ACC112 (cell line): ENCODE measurements around the gene NECAB2.
"Not testable (repeated sequence)": the region's sequence is repeated elsewhere in the genome, so short reads cannot be mapped to it uniquely, and the experiment has no call there.

Source experiments
- H2AFZ ChIP-seq: fragments of 200-600 bp; sonication (generic); one replicate; pipeline ENCODE4 v1.6.0; 2017; ENCODE audit warnings: antibody characterized with exemption, low read length; ENCODE audit not compliant: unreplicated experiment
- H3K27ac ChIP-seq: fragments of 200-600 bp; sonication (generic); 2 replicates; pipeline ENCODE4 v1.5.1; 2014; ENCODE audit warnings: low read depth, mild to moderate bottlenecking, antibody characterized with exemption, low read length, moderate library complexity
- H3K27me3 ChIP-seq: fragments of 200-600 bp; sonication (generic); 2 replicates; pipeline ENCODE4 v1.6.1; 2014; ENCODE audit warnings: mild to moderate bottlenecking, antibody characterized with exemption, low read length, moderate library complexity, mixed read lengths; ENCODE audit not compliant: insufficient read depth
- H3K36me3 ChIP-seq: fragments of 200-600 bp; sonication (generic); 2 replicates; pipeline ENCODE4 v1.6.1; 2016; ENCODE audit warnings: mild to moderate bottlenecking, antibody characterized with exemption, low read length, moderate library complexity, mixed read lengths; ENCODE audit not compliant: insufficient read depth
- H3K4me1 ChIP-seq: fragments of 200-600 bp; sonication (generic); one replicate; pipeline ENCODE4 v1.6.1; 2016; ENCODE audit warnings: low read length, mixed read lengths; ENCODE audit not compliant: insufficient read depth, unreplicated experiment, control insufficient read depth
- H3K4me3 ChIP-seq: fragments of 200-600 bp; sonication (generic); 2 replicates; pipeline ENCODE4 v1.5.1; 2014; ENCODE audit warnings: mild to moderate bottlenecking, low read depth, low read length
- H3K79me2 ChIP-seq: fragments of 200-600 bp; sonication (generic); one replicate; pipeline ENCODE4 v1.6.0; 2016; ENCODE audit warnings: low read length; ENCODE audit not compliant: control insufficient read depth, unreplicated experiment, insufficient read depth

NECAB2 gene

DNA sequence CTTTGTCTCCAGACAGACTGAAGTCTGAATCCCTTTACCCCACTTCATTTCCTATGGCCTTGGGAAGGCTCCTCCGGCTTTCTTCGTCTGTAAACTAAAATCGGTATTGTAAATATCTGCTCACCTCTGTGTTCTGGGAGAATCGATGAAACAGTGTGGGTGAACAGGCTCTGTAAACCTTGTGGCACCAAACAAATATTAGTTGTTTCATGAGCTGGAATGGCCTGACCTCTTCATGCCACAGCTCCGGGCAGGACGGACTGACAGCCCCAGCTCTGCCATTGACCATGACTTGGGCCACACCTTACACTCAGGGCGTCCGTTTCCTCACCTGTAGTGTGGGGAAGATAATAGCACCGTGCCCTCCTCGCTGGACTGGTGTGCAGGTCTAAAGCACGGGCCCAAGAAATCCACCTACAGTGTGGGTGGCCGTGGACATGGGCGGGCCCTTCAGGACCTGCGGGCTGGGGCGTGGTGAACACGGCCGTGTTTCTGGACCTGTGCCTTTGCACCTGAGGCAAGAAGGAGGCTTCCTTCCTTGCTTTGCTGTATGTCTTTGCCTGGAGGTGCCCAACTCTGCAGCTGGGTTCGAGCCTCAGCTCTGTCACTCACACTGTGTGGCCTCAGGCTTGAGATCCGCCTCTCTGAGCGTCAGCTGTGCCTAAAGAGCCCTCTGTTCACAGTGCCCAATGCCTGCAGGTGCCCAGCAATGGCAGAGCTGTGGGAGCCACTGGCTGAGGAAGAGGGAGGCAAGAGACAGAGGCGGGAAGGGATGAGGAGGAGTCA lies 21.1 kb upstream of the NECAB2 start:
- Histone ChIP-seq H3K27ac (no peak overlapping the region), H2AFZ (no peak overlapping the region), H3K27me3 (no peaks in the 10 kb centered on the region), H3K4me1 (no peaks in the 10 kb centered on the region), H3K36me3 (no peaks in the 10 kb centered on the region), H3K79me2 (no peaks in the 10 kb centered on the region), H3K4me3 (no peak overlapping the region)

DNA sequence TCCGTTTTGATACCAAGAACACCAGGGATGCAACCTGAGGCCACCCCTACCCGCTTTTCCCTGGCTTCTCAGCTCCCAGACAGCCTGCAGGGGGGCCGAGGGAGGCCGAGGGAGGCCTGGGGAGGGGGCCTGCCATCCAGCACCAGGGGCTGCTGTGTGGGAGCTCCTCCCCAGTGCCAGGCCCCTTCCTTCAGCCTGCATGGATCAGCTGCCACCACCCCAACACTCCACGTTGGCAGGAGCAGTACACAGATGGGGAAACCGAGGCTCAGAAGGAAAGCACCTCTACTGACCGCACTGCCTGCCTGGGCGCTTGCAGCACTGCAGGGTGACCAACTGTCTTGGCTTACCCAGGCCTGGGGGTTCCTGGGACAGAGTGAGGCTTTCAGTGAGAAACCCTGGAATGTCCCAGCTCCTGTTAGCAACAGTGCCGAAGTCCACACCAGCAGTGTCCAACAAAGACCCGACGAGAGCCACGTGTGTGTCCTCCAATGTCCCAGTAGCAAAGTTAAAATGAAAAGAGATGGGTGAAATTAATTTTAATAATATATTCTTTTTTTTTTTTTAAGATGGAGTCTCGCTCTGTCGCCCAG lies 20.3 kb upstream of the NECAB2 start:
- H3K27ac ChIP-seq, result no peak overlapping the region
- H3K4me3 ChIP-seq, result no peak overlapping the region
- H3K79me2 ChIP-seq, result no peaks in the 10 kb centered on the region
- no peak overlapping the region for H2AFZ ChIP-seq
- peaks cover 4% of the 10 kb centered on the region for H3K4me1 ChIP-seq
- no peaks in the 10 kb centered on the region for H3K27me3 ChIP-seq
- H3K36me3 ChIP-seq, result no peaks in the 10 kb centered on the region

DNA sequence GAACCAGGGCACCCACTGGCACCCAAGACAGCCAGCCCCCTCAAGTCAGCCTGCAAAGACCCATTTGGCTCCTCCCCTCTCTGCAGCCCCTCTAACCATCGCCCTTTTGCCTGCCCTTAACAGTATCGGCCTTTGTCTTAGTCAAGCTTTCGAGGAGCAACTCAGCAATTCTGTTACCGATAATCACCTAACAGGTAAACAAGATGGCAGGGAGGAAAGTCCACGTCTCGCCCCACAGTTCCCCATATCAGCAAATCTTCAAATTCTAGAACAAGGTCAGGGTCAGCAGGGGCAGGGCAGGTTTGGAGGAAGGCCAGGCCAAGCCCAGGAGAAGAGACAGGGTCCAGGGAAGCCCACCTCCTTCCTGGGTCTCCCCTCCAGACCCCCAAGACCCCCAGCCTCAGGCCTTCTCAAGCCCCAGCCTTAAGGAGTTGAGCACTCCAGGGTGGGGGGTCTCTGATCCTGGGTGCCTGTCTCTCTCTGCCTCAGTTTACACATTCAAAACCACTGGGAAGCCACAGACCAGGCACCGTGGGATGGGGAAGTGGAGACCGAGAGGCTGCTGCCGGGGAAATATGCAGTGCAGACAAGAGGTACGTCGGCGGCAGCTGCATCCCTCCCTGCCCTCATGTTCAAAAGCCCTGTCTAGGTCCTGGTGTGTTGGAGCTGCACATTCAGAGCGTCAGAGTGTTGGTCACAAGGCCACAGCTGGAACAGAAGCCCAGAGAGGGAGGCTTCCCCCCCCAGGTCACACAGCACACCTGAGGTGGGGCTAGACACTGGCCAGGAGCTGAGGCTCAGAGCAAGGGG lies 18.9 kb upstream of the NECAB2 start:
- peaks cover 10% of the 10 kb centered on the region for H3K4me1 ChIP-seq
- H3K4me3 ChIP-seq, result no peak overlapping the region
- no peak overlapping the region for H3K27ac ChIP-seq

DNA sequence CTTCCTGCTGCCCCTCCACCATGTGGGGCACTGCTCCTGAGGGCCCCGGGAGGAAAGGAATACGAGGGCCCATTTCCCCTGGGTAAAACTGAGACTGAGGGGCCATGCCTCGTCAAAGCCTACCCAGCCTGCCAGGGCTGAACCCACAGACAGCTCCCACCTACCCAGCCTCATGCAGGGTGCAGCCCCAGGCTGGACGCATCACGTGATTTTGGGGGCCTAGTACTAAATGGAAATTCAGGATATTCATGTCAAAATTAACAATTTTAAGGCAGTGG lies 18.4 kb upstream of the NECAB2 start:
- H3K36me3 ChIP-seq, result no peaks in the 10 kb centered on the region
- H2AFZ ChIP-seq, result no peak overlapping the region
- H3K4me3 ChIP-seq, result no peak overlapping the region
- H3K79me2 ChIP-seq, result peaks cover under 1% of the 10 kb centered on the region
- no peak overlapping the region for H3K27ac ChIP-seq
- H3K4me1 ChIP-seq, result peaks cover 15% of the 10 kb centered on the region
- no peaks in the 10 kb centered on the region for H3K27me3 ChIP-seq

More for the DNA sequence above, 18.9 kb upstream of the NECAB2 start:
- no peaks in the 10 kb centered on the region for H3K36me3 ChIP-seq
- H3K27me3 ChIP-seq, result no peaks in the 10 kb centered on the region
- H3K79me2 ChIP-seq, result no peaks in the 10 kb centered on the region
- no peak overlapping the region for H2AFZ ChIP-seq

DNA sequence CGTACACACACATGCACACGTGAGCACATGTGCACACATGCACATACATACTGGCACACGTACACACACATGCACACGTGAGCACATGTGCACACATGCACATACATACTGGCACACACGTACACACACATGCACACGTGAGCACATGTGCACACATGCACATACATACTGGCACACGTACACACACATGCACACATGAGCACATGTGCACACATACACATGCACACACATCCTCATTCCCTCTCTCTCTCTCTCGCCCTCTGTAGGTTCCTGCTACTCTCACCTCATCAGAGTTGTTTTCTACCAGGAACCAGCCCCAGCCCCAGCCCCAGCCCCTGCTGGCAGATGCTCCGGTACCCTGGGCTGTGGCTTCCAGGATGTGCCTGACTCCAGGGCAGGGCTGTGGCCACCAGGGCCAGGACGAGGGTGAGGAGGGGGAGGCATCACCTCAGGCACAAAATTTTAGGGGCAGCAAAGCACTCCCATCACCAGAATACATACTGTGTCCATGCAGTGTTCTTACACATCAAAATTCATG lies 17.1 kb upstream of the NECAB2 start:
- H2AFZ ChIP-seq, H3K27me3 ChIP-seq, H3K79me2 ChIP-seq, H3K27ac ChIP-seq, H3K36me3 ChIP-seq, H3K4me3 ChIP-seq: not testable (repeated sequence)
- peaks cover 23% of the 10 kb centered on the region for H3K4me1 ChIP-seq

DNA sequence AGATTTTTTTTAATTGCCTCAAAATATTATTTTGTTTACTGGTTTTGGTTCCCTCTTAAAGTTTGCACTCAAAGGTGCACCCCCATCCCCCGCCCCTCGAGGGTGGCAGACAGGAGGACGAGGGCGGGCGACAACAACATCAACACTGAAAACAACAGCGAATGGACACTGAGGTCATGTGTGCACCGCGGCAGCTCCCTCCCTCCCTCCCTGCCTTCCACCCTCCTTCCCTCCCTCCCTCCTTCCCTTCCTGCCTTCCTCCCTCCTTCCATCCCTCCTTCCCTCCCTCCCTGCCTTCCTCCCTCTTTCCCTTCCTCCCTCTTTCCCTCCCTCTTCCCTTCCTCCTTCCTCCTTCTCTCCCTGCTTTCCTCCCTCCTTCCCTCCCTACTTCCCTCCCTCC lies 16.5 kb upstream of the NECAB2 start:
- H3K27ac ChIP-seq, result no peak overlapping the region

DNA sequence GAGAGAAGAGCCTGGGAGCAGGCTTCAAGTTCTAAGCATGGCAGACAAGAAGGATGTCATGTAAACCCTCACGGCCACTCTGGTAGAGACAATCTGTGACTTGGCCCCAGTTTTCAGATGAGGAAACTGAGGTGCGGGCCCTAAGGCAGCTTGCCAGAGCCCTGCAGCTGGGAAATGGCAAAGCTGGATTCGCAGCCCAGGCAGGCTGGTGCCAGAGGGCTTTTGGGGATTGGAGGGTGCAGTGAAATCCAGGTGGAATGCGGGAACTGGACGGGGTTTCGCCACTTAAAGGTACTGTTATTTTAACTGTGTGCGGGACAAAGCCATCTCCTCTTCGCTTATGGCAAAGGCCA lies 15.5 kb upstream of the NECAB2 start:
- peaks cover 23% of the 10 kb centered on the region for H3K4me1 ChIP-seq
- peak overlapping the region; percentile 83 for H2AFZ ChIP-seq
- H3K27ac ChIP-seq, result peak overlapping the region; percentile 65
- peak overlapping the region; percentile 85 for H3K4me3 ChIP-seq
- no peaks in the 10 kb centered on the region for H3K36me3 ChIP-seq
- H3K27me3 ChIP-seq, result no peaks in the 10 kb centered on the region
- H3K79me2 ChIP-seq, result peaks cover 8% of the 10 kb centered on the region

More for the DNA sequence above, 16.5 kb upstream of the NECAB2 start:
- Histone ChIP-seq H3K36me3 (no peaks in the 10 kb centered on the region), H3K79me2 (peaks cover 8% of the 10 kb centered on the region), H3K4me3 (no peak overlapping the region), H3K27me3 (no peaks in the 10 kb centered on the region), H2AFZ (no peak overlapping the region), H3K4me1 (peaks cover 23% of the 10 kb centered on the region)

DNA sequence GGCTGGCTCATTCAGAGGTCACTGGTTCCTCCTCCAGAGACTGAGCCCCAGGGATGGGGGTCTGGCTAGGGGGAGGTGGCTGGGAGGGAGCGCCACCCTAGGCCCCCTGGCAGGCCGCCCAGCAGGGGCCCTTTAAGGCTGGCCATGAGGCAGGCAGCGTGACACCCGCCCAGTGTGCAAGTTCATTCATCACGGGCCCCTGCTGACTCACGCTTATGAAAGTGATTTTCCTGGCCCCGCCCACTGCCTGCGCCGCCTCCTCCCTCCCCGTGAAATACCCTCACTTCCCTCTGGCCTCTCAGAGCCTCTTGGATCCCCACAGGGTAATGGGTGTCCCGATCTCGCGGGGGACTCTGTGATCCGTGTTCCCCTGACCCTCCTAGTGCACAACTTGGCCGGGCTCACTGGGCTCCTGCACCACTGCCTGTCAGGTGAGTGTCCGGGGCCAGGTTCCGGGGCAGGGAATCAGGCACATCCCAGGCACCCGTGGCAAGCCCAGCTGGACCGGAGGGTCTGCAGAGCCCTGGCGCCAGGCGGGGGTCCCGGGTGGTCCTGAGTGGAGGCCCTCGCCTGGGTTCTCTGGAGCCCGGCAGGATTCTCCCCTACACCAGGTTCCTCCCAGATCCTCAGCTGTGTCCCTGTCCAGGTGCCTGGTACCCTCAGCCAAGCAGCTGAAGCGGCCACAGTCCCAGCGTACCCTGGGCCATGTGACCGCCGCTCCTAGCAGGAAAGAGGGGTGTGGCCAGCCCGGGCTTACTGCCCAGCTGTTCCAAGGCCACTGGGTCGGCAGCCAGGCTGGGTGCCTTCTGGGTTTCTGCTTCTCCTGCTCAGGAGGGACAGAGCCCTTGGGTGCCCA lies 14.9 kb upstream of the NECAB2 start, which contains the start of gene OSGIN1:
Gene OSGIN1 (plus strand): TSS at position 301 of the 856 bp plus-strand sequence. CDS start 4,432 bp downstream, outside the sequence.
- peak within 1 kb of the TSS; percentile 85 for H3K4me3 ChIP-seq
- H3K4me1 ChIP-seq, result peaks cover 23% of the 10 kb centered on the region
- peaks cover 8% of the 10 kb centered on the region for H3K79me2 ChIP-seq
- peak within 1 kb of the TSS; percentile 65 for H3K27ac ChIP-seq
- H3K36me3 ChIP-seq, result no peaks in the 10 kb centered on the region
- H3K27me3 ChIP-seq, result no peaks in the 10 kb centered on the region
- H2AFZ ChIP-seq, result peak within 1 kb of the TSS; percentile 83

DNA sequence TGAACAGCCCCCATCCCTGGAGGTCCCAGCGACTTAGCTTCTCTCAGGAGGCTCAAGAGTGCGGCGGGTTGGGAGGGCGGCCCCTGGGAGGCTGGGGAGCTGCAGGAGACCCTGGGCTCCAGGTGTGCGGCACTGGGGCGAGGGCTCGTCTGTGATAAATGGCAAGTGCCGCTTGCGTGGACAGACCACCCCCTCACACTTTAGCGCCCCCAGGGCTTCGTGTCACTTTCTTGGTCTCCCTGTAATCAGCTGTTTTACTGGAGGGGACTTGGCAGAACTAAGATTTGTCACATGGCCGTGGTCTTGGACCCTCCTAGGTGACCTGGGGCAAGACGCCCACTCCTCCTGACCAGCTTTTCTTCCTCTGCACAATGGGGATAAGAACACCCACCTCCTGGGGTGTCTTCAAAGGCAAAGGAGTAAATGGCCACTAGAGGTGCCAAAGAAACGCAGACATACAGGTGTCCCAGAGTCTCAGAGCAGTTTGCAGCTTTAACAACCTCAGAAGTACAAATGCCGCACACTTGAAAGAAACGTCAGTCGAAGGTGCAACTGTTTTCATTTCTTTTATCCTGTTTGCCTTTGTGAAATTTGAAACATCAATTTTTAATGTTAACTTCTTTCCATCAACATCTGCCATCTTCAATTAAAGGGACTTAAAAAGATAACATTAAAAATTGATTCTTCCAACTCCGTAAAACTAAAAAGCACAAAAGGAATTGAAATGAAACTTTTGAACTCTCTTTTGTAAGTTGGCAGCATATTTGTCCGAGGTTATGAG lies 14.1 kb upstream of the NECAB2 start:
- peaks cover 8% of the 10 kb centered on the region for H3K79me2 ChIP-seq
- H2AFZ ChIP-seq, result no peak overlapping the region
- H3K36me3 ChIP-seq, result no peaks in the 10 kb centered on the region
- H3K27me3 ChIP-seq, result no peaks in the 10 kb centered on the region
- peak overlapping the region; percentile 60; the same call in 1 of the 2 replicates for H3K27ac ChIP-seq
- H3K4me1 ChIP-seq, result peaks cover 23% of the 10 kb centered on the region
- H3K4me3 ChIP-seq, result peak overlapping the region; percentile 85
